Measurements from ENCODE around the gene NR6A1. TPM values are rescaled to one million over a fixed set of nuclear protein-coding genes. Genes with fewer than 3 reads are reported as not detected.

NR6A1 gene
- total RNA-seq, 1 donor from 2014 or later, result 5.0 TPM

GRCh38 chr9:124504530-124505005 is 266.5 kb downstream of the NR6A1 start:
- no peak for DNase-seq (ENCODE audit: low spot score)

- no peak for DNase-seq (ENCODE audit: low spot score)
Observed at GRCh38 chr9:124503713-124504529, 267.2 kb downstream of the NR6A1 start.

- no peak for DNase-seq (ENCODE audit: low spot score)
Observed at GRCh38 chr9:124502711-124503702, 268.1 kb downstream of the NR6A1 start.

- no peak for DNase-seq (ENCODE audit: low spot score)
Observed at GRCh38 chr9:124501771-124502320, 269.3 kb downstream of the NR6A1 start.

GRCh38 chr9:124500796-124501611 is 270.1 kb downstream of the NR6A1 start:
- DNase-seq (ENCODE audit: low spot score), result no peak

GRCh38 chr9:124500028-124500795 is 270.9 kb downstream of the NR6A1 start:
- no peak for DNase-seq (ENCODE audit: low spot score)

GRCh38 chr9:124499216-124499615 is 271.9 kb downstream of the NR6A1 start:
- DNase-seq (ENCODE audit: low spot score), result no peak

GRCh38 chr9:124498499-124499146 is 272.5 kb downstream of the NR6A1 start:
- DNase-seq (ENCODE audit: low spot score), result no peak

GRCh38 chr9:124498040-124498439 is 273.1 kb downstream of the NR6A1 start:
- no peak for DNase-seq (ENCODE audit: low spot score)

GRCh38 chr9:124497441-124497840 is 273.7 kb downstream of the NR6A1 start:
- DNase-seq (ENCODE audit: low spot score), result no peak

- DNase-seq (ENCODE audit: low spot score), result no peak
Observed at GRCh38 chr9:124496463-124496862, 274.6 kb downstream of the NR6A1 start.

- no peak for DNase-seq (ENCODE audit: low spot score)
Observed at GRCh38 chr9:124496075-124496449, 275.0 kb downstream of the NR6A1 start.

- no peak for DNase-seq (ENCODE audit: low spot score)
Observed at GRCh38 chr9:124495126-124496074, 275.7 kb downstream of the NR6A1 start.

- DNase-seq (ENCODE audit: low spot score), result no peak
Observed at GRCh38 chr9:124493794-124494479, 277.2 kb downstream of the NR6A1 start.

GRCh38 chr9:124493218-124493617 is 277.9 kb downstream of the NR6A1 start:
- DNase-seq (ENCODE audit: low spot score), result no peak

GRCh38 chr9:124492818-124493217 is 278.3 kb downstream of the NR6A1 start:
- DNase-seq (ENCODE audit: low spot score), result no peak

- DNase-seq (ENCODE audit: low spot score), result no peak
Observed at GRCh38 chr9:124491049-124491975, 279.8 kb downstream of the NR6A1 start.

Measured in ureter (tissue), 1 donor.